ENCODE measurements around the gene NLRX1.

NLRX1 gene

DNA sequence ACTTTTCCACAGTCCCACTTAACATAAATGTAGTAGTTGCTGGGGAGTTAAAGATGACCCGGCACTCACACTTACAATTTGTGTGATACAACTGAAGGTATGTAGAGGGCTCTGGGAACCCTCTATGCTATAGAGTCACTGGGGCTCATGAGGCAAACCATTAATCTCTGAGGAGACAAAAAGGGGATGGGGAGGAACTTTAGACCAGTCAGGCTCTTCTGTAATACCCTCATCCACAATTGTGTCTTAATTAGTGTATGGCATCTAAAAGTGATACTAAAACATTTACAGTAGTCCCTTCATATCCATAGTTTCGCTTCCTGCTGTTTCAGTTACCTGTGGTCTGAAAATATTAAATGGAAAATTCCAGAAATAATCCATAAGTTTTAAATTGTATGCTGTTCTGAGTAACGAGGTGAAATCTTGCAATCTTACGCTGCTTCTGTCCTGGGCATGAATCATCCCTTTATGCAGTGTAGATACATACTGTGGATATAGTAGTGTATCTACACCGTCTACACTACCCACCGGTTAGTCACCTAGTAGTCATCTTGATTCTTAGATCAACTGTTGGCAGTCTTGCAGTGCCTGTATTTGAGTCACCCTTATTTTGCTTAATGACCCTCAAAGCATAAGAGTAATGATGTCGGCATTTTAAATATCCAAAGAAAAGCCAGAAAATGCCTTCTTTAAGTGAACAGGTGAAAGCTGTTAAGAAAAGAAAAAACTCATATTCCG, 49.8 kb downstream of the NLRX1 start:
- no peak for DNase-seq

DNA sequence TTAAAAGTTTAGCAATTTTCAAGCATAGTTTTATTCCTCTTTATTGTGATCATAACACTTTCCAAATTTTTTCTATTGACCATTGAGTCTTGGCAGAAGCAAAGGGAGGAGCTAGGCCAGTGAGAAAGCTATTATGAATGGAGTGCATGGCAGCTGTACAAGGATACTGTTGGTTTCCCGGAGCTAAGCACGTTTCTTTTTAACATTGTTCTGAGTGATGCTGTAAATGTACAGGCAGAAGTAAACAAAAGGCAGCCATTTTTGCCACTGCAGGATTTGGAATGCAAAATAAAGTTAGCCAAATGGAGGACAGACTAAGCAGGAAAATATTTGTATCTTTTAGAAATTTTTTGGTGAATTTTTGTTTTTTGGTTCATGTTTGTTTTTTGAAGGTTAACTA, 53.8 kb downstream of the NLRX1 start:
- DNase-seq = no peak

DNA sequence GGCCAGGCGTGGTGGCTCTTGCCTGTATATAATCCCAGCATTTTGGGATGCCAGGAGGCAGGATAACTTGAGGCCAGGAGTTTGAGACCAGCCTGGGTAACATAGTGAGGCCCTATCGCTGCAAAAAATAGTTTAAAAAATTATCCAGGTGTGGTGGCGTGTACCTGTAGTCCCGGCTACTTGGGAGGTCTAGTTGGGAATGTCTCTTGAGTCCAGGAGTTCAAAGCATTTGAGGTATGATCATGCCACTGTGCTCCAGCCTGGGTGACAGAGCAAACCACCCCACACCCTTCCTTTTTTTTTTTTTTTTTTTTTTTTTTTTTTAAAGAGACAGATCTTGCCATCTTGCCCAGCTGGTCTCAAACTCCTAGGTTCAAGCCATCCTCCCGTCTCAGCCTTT, 54.4 kb downstream of the NLRX1 start:
- DNase-seq = no peak

DNA sequence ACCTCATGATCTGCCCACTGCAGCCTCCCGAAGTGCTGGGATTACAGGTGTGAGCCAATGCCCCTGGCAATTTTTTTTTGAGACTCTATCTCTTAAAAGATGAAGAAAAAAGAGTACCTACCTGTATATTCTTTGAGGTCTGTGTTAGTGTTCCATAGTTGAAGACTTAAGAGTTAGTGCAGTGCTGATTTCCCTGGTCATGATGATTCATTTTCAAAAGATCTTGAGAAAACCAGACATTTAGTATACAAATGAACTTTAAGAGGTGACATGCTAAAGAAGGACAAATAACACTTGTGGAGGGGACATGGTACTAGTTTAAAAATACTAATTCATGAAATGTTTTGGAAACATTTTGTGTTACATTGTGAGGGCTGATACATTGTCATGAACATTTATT, 55.3 kb downstream of the NLRX1 start:
- no peak for DNase-seq

DNA sequence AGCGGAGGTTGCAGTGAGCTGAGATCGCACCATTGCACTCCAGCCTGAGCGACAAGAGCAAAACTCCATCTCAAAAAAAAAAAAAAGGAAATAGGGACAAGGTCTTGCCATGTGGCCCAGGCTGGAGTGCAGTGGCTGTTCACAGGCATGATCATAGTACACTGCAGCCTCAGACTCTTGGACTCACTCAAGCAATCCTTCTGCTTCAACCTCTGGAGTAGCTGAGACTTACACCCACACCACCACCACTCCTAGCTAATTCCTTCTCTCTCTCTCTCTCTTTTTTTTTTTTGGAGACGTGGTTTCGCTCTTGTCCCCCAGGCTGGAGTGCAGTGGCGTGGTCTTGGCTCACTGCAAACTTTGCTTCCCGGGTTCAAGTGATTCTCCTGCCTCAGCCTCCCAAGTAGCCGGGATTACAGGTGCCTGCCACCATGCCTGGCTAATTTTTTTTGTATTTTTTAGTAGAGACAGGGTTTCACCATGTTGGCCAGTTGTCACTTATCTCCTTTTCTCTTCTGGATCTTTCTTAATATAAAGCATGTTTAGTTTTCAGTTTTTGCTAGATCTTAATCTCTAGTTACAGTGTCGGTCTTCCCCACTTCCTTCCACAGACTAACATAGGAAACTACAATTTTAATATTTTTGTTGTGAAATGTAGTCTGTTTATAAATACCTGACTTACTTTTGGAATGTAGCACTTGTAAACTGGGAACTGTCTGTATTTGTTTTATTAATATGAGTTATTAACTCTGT, 60.2 kb downstream of the NLRX1 start:
- DNase-seq = peak in 2 of 6 experiments; percentile 5 to 16

DNA sequence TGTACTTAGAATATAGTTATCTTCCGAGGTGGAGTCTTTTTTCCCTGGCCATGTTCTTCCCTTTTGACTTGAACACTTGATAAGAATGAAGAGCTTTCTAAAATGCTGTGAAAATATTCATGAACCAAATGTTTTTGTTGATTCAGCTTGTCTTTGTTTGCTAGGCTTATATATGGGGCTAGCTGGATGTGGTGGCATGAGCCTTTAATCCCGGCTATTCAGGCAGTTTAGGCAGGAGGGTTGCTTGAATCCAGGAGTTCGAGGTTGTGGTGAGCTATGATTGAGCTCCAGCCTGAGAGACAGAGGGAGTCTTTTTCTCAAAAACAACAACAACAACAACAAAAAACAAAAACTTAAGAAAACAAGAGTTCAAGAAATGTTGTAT, 60.8 kb downstream of the NLRX1 start:
- DNase-seq = no peak

DNA sequence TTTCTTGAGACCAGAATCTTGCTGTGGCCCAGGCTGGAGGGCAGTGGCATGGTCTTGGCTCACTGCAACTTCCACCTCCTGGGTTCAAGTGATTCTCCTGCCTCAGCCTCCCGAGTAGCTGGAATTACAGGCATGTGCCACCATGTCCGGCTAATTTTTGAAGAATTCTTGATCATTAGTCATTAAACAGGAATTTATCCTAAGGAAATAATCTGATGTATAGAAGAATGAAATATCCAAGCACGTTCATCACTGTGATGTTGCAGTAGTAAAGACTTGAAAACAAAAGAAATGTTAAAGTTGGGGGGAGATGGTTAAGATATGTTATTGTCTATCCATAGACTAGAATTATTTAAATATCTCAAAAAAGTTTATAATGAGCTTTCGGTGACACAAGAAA, 61.2 kb downstream of the NLRX1 start:
- no peak for DNase-seq
